RWPE1 (cell line): ENCODE data around the gene RESP18.

Source experiments
- CTCF ChIA-PET: fragments of 350-600 bp; sonication (Branson Sonifier 250); formaldehyde crosslinking; extraction: SDS; loops from one replicate; lab custom pipeline; 2021; lab: Yijun Ruan, JAX
- POLR2A ChIA-PET: fragments of 400-600 bp; formaldehyde crosslinking; extraction: SDS; loops from one replicate; lab custom pipeline; 2020; ENCODE audit warnings: antibody characterized with exemption; ENCODE audit not compliant: low non-redundant PET; lab: Yijun Ruan, JAX
- DNase-seq: peaks from one replicate; pipeline ENCODE4 v3.0.0; 2012; ENCODE audit warnings: low spot score
- H3K27ac ChIP-seq: fragments of 450-650 bp; 2 replicates; pipeline ENCODE4 v1.5.1; 2017
- CTCF ChIP-seq: fragments of 450-650 bp; conservative IDR thresholded peaks from 2 replicates; pipeline ENCODE4 v1.5.1; 2017; ENCODE audit warnings: low read depth, mild to moderate bottlenecking

Gene RESP18

GRCh38 chr2:219309278-219309677 is 23.3 kb downstream of the RESP18 start, which contains the start of gene PTPRN:
Gene PTPRN, minus strand, starts transcription at chr2:219309401. Its CDS starts 69 bp downstream, at chr2:219309332.
- ChIA-PET CTCF (interaction anchor here (1.1 to 1.4 kb wide), 2 partner anchors 14 to 279 kb away, joined by 3 to 6 read pairs; no protein-coding TSS in a partner anchor), POLR2A (interaction anchor here (0.7 kb wide), 1 partner anchor 26 kb away, joined by 3 read pairs; no protein-coding TSS in a partner anchor)
- TF ChIP-seq CTCF, result no peak
- DNase-seq, result no peak
- H3K27ac ChIP-seq, result no peak within 1 kb of the TSS

- TF ChIP-seq CTCF, result no peak
- ChIA-PET CTCF (interaction anchor here (1.1 kb wide), 1 partner anchor 279 kb away, joined by 6 read pairs; no protein-coding TSS in a partner anchor), POLR2A (interaction anchor here (0.7 to 1.0 kb wide), 2 partner anchors 27 to 132 kb away, joined by 3 read pairs; partner anchors contain the start of gene CNPPD1)
- peak; percentile 74 for DNase-seq
- no peak overlapping the region for H3K27ac ChIP-seq
Observed at GRCh38 chr2:219308142-219309101, 24.1 kb downstream of the RESP18 start.

GRCh38 chr2:219306047-219306446 is 26.5 kb downstream of the RESP18 start:
- POLR2A ChIA-PET, result no interaction called here
- H3K27ac ChIP-seq, result no peak overlapping the region
- CTCF ChIA-PET, result no interaction called here
- no peak for DNase-seq
- TF ChIP-seq CTCF, result no peak

- ChIA-PET POLR2A (no interaction called here), CTCF (interaction anchor here (0.6 to 0.7 kb wide), 2 partner anchors 196 to 1075 kb away, joined by 3 to 4 read pairs; no protein-coding TSS in a partner anchor)
- no peak for TF ChIP-seq CTCF
- DNase-seq, result no peak
- no peak overlapping the region for H3K27ac ChIP-seq
Observed at GRCh38 chr2:219304223-219304622, 28.3 kb downstream of the RESP18 start.

- CTCF ChIA-PET, result interaction anchor here (0.6 kb wide), 1 partner anchor 306 kb away, joined by 5 read pairs; no protein-coding TSS in a partner anchor
- H3K27ac ChIP-seq, result no peak overlapping the region
- POLR2A ChIA-PET, result no interaction called here
- DNase-seq, result no peak
- no peak for TF ChIP-seq CTCF
Observed at GRCh38 chr2:219302412-219302968, 30.1 kb downstream of the RESP18 start.

- TF ChIP-seq CTCF, result no peak
- POLR2A ChIA-PET, result no interaction called here
- CTCF ChIA-PET, result interaction anchor here (1.0 to 2.8 kb wide), 5 partner anchors 12 to 292 kb away, joined by 3 to 15 read pairs (median 5); partner anchors contain the start of genes ANKZF1, ATG9A and DNAJB2
- no peak overlapping the region for H3K27ac ChIP-seq
- no peak for DNase-seq
Observed at GRCh38 chr2:219300022-219300421, 32.5 kb downstream of the RESP18 start.
